Measurements from ENCODE around the gene MINK1. TPM values are rescaled to one million over a fixed set of nuclear protein-coding genes. Genes with fewer than 3 reads are reported as not detected.

Gene MINK1
- total RNA-seq, 2 experiments from 2014 or later, result 40.6 to 62.5 TPM

GRCh38 chr17:4788807-4789700, 44.1 kb upstream of the MINK1 start, which contains the start of gene GLTPD2:
TSS of gene GLTPD2 (plus strand) at chr17:4788964. CDS start at chr17:4789012, 48 bp downstream.
- Histone ChIP-seq H3K36me3 (ENCODE audit: insufficient read depth, low read length) (no peaks in the 10 kb centered on the region), H4K20me1 (ENCODE audit: insufficient read depth, low read length) (no peaks in the 10 kb centered on the region), H3K9me3 (ENCODE audit: low read length) (no peaks in the 10 kb centered on the region), H3K79me2 (ENCODE audit: insufficient read depth, low read depth, low read length) (no peaks in the 10 kb centered on the region), H2AFZ (ENCODE audit: low read length) (peak within 1 kb of the TSS; percentile 95), H3K9me2 (ENCODE audit: insufficient read depth, low read length) (no peaks in the 10 kb centered on the region), H3K4me1 (ENCODE audit: insufficient read depth, low read length, poor library complexity, severe bottlenecking) (peaks cover 13% of the 10 kb centered on the region), H3K4me3 (ENCODE audit: low read depth, low read length, poor library complexity, severe bottlenecking) (peak within 1 kb of the TSS; percentile 68), H3K4me2 (ENCODE audit: low read length) (peak within 1 kb of the TSS; percentile 78), H3K27ac (ENCODE audit: low read depth, low read length, poor library complexity, severe bottlenecking) (no peak within 1 kb of the TSS)
- DNase-seq (ENCODE audit: low spot score), result no peak
- ChIA-PET POLR2A (interaction anchor here (0.6 to 0.7 kb wide), 2 partner anchors 10 to 158 kb away, joined by 3 read pairs; no protein-coding TSS in a partner anchor), CTCF (ENCODE audit: unreplicated experiment) (interaction anchor here (0.8 kb wide), 1 partner anchor 54 kb away, joined by 3 read pairs; no protein-coding TSS in a partner anchor)
- intact Hi-C loops (cut with micrococcal nuclease; ENCODE audit: unreplicated experiment), result no loop called here
- no TSS peak for BruUV-seq (replicated peaks)
- no peak for TF ChIP-seq EZH2phosphoT487 (IDR thresholded peaks at IDR 0.05; ENCODE audit: borderline replicate concordance, low read depth, low read length)

- no TSS peak for BruUV-seq (replicated peaks)
- TF ChIP-seq CTCF (conservative IDR thresholded peaks at IDR 0.05; ENCODE audit: low read length) (no peak), EZH2phosphoT487 (IDR thresholded peaks at IDR 0.05; ENCODE audit: borderline replicate concordance, low read depth, low read length) (no peak)
- peak overlapping the region; percentile 95 for H2AFZ ChIP-seq (ENCODE audit: low read length)
These were observed 43.5 kb upstream of the MINK1 start for GRCh38 chr17:4789701-4789950.

GRCh38 chr17:4789951-4790704, 43.0 kb upstream of the MINK1 start:
- Histone ChIP-seq H3K4me1 (ENCODE audit: insufficient read depth, low read length, poor library complexity, severe bottlenecking) (peaks cover 13% of the 10 kb centered on the region), H3K9me2 (ENCODE audit: insufficient read depth, low read length) (no peaks in the 10 kb centered on the region), H2AFZ (ENCODE audit: low read length) (peak overlapping the region; percentile 95), H3K4me3 (ENCODE audit: low read depth, low read length, poor library complexity, severe bottlenecking) (peak overlapping the region; percentile 68), H4K20me1 (ENCODE audit: insufficient read depth, low read length) (no peaks in the 10 kb centered on the region), H3K27ac (ENCODE audit: low read depth, low read length, poor library complexity, severe bottlenecking) (peak overlapping the region; percentile 14), H3K36me3 (ENCODE audit: insufficient read depth, low read length) (no peaks in the 10 kb centered on the region), H3K4me2 (ENCODE audit: low read length) (peak overlapping the region; percentile 78), H3K9me3 (ENCODE audit: low read length) (no peaks in the 10 kb centered on the region; the same call in 1 of the 2 replicates), H3K79me2 (ENCODE audit: insufficient read depth, low read depth, low read length) (no peaks in the 10 kb centered on the region)
- BruUV-seq (replicated peaks), result no TSS peak
- peak; percentile 90 for DNase-seq (ENCODE audit: low spot score)
- TF ChIP-seq CTCF (conservative IDR thresholded peaks at IDR 0.05; ENCODE audit: low read length), result peak; percentile 81
- TF ChIP-seq EZH2phosphoT487 (IDR thresholded peaks at IDR 0.05; ENCODE audit: borderline replicate concordance, low read depth, low read length), result no peak
- intact Hi-C loops (cut with micrococcal nuclease; ENCODE audit: unreplicated experiment), result loop anchor here (1.0 to 2.0 kb wide), 3 partner anchors 80 to 225 kb away; partner anchors contain the start of gene ARRB2
- ChIA-PET POLR2A (interaction anchor here (0.6 to 1.2 kb wide), 7 partner anchors 11 to 267 kb away, joined by 3 to 5 read pairs (median 3); partner anchors contain the start of genes ARRB2 and PLD2), CTCF (ENCODE audit: unreplicated experiment) (interaction anchor here (0.6 to 1.2 kb wide), 4 partner anchors 44 to 782 kb away, joined by 3 to 4 read pairs (median 3); no protein-coding TSS in a partner anchor)

More at GRCh38 chr17:4789701-4789950, 43.5 kb upstream of the MINK1 start:
- Histone ChIP-seq H4K20me1 (ENCODE audit: insufficient read depth, low read length) (no peaks in the 10 kb centered on the region), H3K27ac (ENCODE audit: low read depth, low read length, poor library complexity, severe bottlenecking) (no peak overlapping the region), H3K4me2 (ENCODE audit: low read length) (peak overlapping the region; percentile 78), H3K9me2 (ENCODE audit: insufficient read depth, low read length) (no peaks in the 10 kb centered on the region), H3K9me3 (ENCODE audit: low read length) (no peaks in the 10 kb centered on the region), H3K79me2 (ENCODE audit: insufficient read depth, low read depth, low read length) (no peaks in the 10 kb centered on the region), H3K36me3 (ENCODE audit: insufficient read depth, low read length) (no peaks in the 10 kb centered on the region), H3K4me3 (ENCODE audit: low read depth, low read length, poor library complexity, severe bottlenecking) (peak overlapping the region; percentile 68), H3K4me1 (ENCODE audit: insufficient read depth, low read length, poor library complexity, severe bottlenecking) (peaks cover 13% of the 10 kb centered on the region)
- CTCF ChIA-PET (ENCODE audit: unreplicated experiment), result interaction anchor here (0.8 kb wide), 1 partner anchor 55 kb away, joined by 3 read pairs; no protein-coding TSS in a partner anchor
- intact Hi-C loops (cut with micrococcal nuclease; ENCODE audit: unreplicated experiment), result no loop called here
- no peak for DNase-seq (ENCODE audit: low spot score)
- POLR2A ChIA-PET, result interaction anchor here (0.6 to 0.7 kb wide), 3 partner anchors 10 to 157 kb away, joined by 3 read pairs; no protein-coding TSS in a partner anchor
